GM19468 (cell line): Measurements from ENCODE around the gene CDK11A.
A peak's percentile ranks its signal among the peaks of the same experiment; 100 is the strongest.
"Not testable (repeated sequence)": the region's sequence is repeated elsewhere in the genome, so short reads cannot be mapped to it uniquely, and the experiment has no call there.

Experiments
- ATAC-seq: cut with Tn5 transposase; IDR thresholded peaks from one replicate; pipeline ENCODE4 v1.9.1; 2021; ENCODE audit warnings: mild to moderate bottlenecking, moderate library complexity, moderate number of reproducible peaks; ENCODE audit not compliant: unreplicated experiment; ENCODE audit errors: extremely low read depth

The CDK11A gene

GRCh38 chr1:1755426-1755825, 31.3 kb upstream of the CDK11A start:
- no peak for ATAC-seq

- ATAC-seq, result no peak
Observed at GRCh38 chr1:1754051-1754815, 30.1 kb upstream of the CDK11A start.

GRCh38 chr1:1753607-1754005, 29.4 kb upstream of the CDK11A start:
- no peak for ATAC-seq

- no peak for ATAC-seq
Observed at GRCh38 chr1:1752636-1753606, 28.8 kb upstream of the CDK11A start.

GRCh38 chr1:1752190-1752589, 28.0 kb upstream of the CDK11A start:
- ATAC-seq, result no peak

- ATAC-seq, result not testable (repeated sequence)
Observed at GRCh38 chr1:1749941-1750340, 25.8 kb upstream of the CDK11A start.

- ATAC-seq, result no peak
Observed at GRCh38 chr1:1748686-1749321, 24.6 kb upstream of the CDK11A start.

GRCh38 chr1:1746566-1746909, 22.4 kb upstream of the CDK11A start:
- ATAC-seq, result peak; percentile 66

- peak; percentile 67 for ATAC-seq
Observed at GRCh38 chr1:1745651-1746565, 21.8 kb upstream of the CDK11A start.

- not testable (repeated sequence) for ATAC-seq
Observed at GRCh38 chr1:1742529-1742928, 18.4 kb upstream of the CDK11A start.

- ATAC-seq, result not testable (repeated sequence)
Observed at GRCh38 chr1:1741013-1741412, 16.9 kb upstream of the CDK11A start.

GRCh38 chr1:1738799-1739337, 14.7 kb upstream of the CDK11A start:
- ATAC-seq, result not testable (repeated sequence)

- not testable (repeated sequence) for ATAC-seq
Observed at GRCh38 chr1:1737675-1738590, 13.8 kb upstream of the CDK11A start.

- no peak for ATAC-seq
Observed at GRCh38 chr1:1732381-1732780, 8.2 kb upstream of the CDK11A start.

GRCh38 chr1:1730870-1731269, 6.7 kb upstream of the CDK11A start:
- ATAC-seq, result no peak

GRCh38 chr1:1730230-1730629, 6.1 kb upstream of the CDK11A start:
- not testable (repeated sequence) for ATAC-seq

- not testable (repeated sequence) for ATAC-seq
Observed at GRCh38 chr1:1729116-1729816, 5.1 kb upstream of the CDK11A start.
